HCT116 (cell line): ENCODE data around the gene KNDC1. TPM values are rescaled to one million over a fixed set of nuclear protein-coding genes. Genes with fewer than 3 reads are reported as not detected.

ENCODE experiments used
- ATAC-seq: fragments of 200-7000 bp; cut with Tn5 transposase; 2 replicates; pipeline ENCODE4 v1.9.1; 2020; ENCODE audit warnings: mild to moderate bottlenecking, moderate library complexity
- BruUV-seq: library from RNA; stranded (reverse); fragments of 400-500 nt; replicated peaks from 2 replicates; lab custom pipeline; 2021; lab: Mats Ljungman, UMichigan
- CTCF ChIA-PET: fragments of 300-600 bp; sonication (Branson Sonifier 250); formaldehyde crosslinking; loops from one replicate; lab custom pipeline; 2021; ENCODE audit warnings: antibody characterized with exemption; lab: Charles Lee
- POLR2A ChIA-PET: fragments of 300-600, 350-600 bp; sonication (Branson Sonifier 250); formaldehyde crosslinking; loops from one replicate; lab custom pipeline; 2021; ENCODE audit warnings: antibody characterized with exemption; lab: Charles Lee
- RAD21 ChIA-PET, 2 experiments: fragments of 300-600 bp; sonication (Branson Sonifier 250); formaldehyde crosslinking; loops; one replicate each; lab custom pipeline; 2023; ENCODE audit warnings: low total read pairs in 2 of 2; ENCODE audit not compliant: uncharacterized antibody in 2 of 2, unreplicated experiment in 2 of 2, low non-redundant PET in 1 of 2; lab: Charles Lee
- DNase-seq: peaks from one replicate; pipeline ENCODE4 v3.0.0-alpha.2; 2010; ENCODE audit warnings: low read depth, low spot score
- H2AFZ ChIP-seq: fragments of 200-600 bp; shearing (Covaris generic), sonication (generic); 2 replicates; pipeline ENCODE4 v1.6.1; 2017; ENCODE audit warnings: low read depth, mixed run types, mixed read lengths, antibody characterized with exemption, low read length; ENCODE audit not compliant: poor library complexity, severe bottlenecking
- H3K27ac ChIP-seq: 2 replicates; pipeline ENCODE4 v1.5.1; 2012; ENCODE audit warnings: low read depth, low read length
- H3K27me3 ChIP-seq: fragments of 200-600 bp; sonication (generic); 2 replicates; pipeline ENCODE4 v1.6.1; 2016; ENCODE audit warnings: mixed run types, low read length, mixed read lengths; ENCODE audit not compliant: insufficient read depth
- H3K36me3 ChIP-seq, 2 experiments: fragments of 200-500 bp in 1 of 2; fragments of 200-600 bp in 1 of 2; sonication (Bioruptor generic) in 1 of 2; sonication (generic) in 1 of 2; 2 replicates each; pipeline versions ENCODE4 v1.5.1 to v1.6.1; 2014 to 2016; ENCODE audit warnings: low read length in 2 of 2, inconsistent platforms in 1 of 2, mixed read lengths in 1 of 2, mixed run types in 1 of 2; ENCODE audit not compliant: insufficient read depth in 2 of 2, control insufficient read depth in 1 of 2
- H3K4me1 ChIP-seq, 2 experiments: fragments of 200-600 bp in 1 of 2; sonication (generic) in 1 of 2; 2 replicates each; pipeline versions ENCODE4 v1.5.1 to v1.6.1; 2012 to 2017; ENCODE audit warnings: low read length in 2 of 2, inconsistent platforms in 1 of 2, mild to moderate bottlenecking in 1 of 2, mixed read lengths in 1 of 2, mixed run types in 1 of 2, moderate library complexity in 1 of 2; ENCODE audit not compliant: insufficient read depth in 2 of 2, control insufficient read depth in 1 of 2
- H3K4me2 ChIP-seq: fragments of 200-600 bp; sonication (generic); 2 replicates; pipeline ENCODE4 v1.6.1; 2017; ENCODE audit warnings: mixed run types, low read length, mixed read lengths
- H3K4me3 ChIP-seq, 2 experiments: fragments of 200-600 bp in 1 of 2; sonication (generic) in 1 of 2; replicated peaks in 1 of 2; 2 replicates each; pipeline ENCODE4 v1.5.1; 2011 to 2016; ENCODE audit warnings: low read length in 2 of 2, control low read depth in 1 of 2, low read depth in 1 of 2, mild to moderate bottlenecking in 1 of 2, mixed read lengths in 1 of 2, mixed run types in 1 of 2
- H3K79me2 ChIP-seq: fragments of 200-600 bp; sonication (generic); 2 replicates; pipeline ENCODE4 v1.6.1; 2017; ENCODE audit warnings: mild to moderate bottlenecking, mixed run types, low read length, moderate library complexity, mixed read lengths; ENCODE audit not compliant: insufficient read depth
- H3K9ac ChIP-seq: fragments of 200-600 bp; sonication (generic); 2 replicates; pipeline ENCODE4 v1.6.1; 2016; ENCODE audit warnings: low read length, mixed read lengths
- H3K9me2 ChIP-seq: fragments of 200-600 bp; sonication (generic), shearing (Covaris generic); 2 replicates; pipeline ENCODE4 v1.6.1; 2017; ENCODE audit warnings: mixed run types, mild to moderate bottlenecking, moderate library complexity; ENCODE audit not compliant: insufficient read depth
- H3K9me3 ChIP-seq, 2 experiments: fragments of 200-500 bp in 1 of 2; fragments of 200-600 bp in 1 of 2; sonication (Bioruptor generic) in 1 of 2; sonication (generic) in 1 of 2; 2 replicates each; pipeline ENCODE4 v1.6.1; 2014 to 2017; ENCODE audit warnings: low read length in 2 of 2, mixed read lengths in 2 of 2, inconsistent platforms in 1 of 2, low read depth in 1 of 2, mild to moderate bottlenecking in 1 of 2, mixed run types in 1 of 2, moderate library complexity in 1 of 2; ENCODE audit not compliant: control insufficient read depth in 1 of 2, insufficient read depth in 1 of 2
- H4K20me1 ChIP-seq: fragments of 200-600 bp; sonication (generic), shearing (Covaris generic); 2 replicates; pipeline ENCODE4 v1.6.1; 2017; ENCODE audit warnings: mixed run types, mild to moderate bottlenecking, moderate library complexity; ENCODE audit not compliant: insufficient read depth
- EGR1 ChIP-seq: IDR thresholded peaks from 2 replicates; pipeline ENCODE4 v1.6.1; 2012; ENCODE audit warnings: low read depth
- ELF1 ChIP-seq: IDR thresholded peaks from 2 replicates; pipeline ENCODE4 v1.6.1; 2012; ENCODE audit warnings: low read depth, borderline replicate concordance
- EZH2phosphoT487 ChIP-seq: fragments of 200-600 bp; IDR thresholded peaks from 2 replicates; pipeline ENCODE4 v1.6.1; 2018; ENCODE audit warnings: antibody characterized with exemption, borderline replicate concordance
- FOSL1 ChIP-seq: IDR thresholded peaks from 2 replicates; pipeline ENCODE4 v1.6.1; 2012; ENCODE audit warnings: low read depth
- JUND ChIP-seq: IDR thresholded peaks from 2 replicates; pipeline ENCODE4 v1.6.1; 2012
- POLR2A ChIP-seq: IDR thresholded peaks from 2 replicates; pipeline ENCODE4 v1.7.0; 2011; ENCODE audit warnings: borderline replicate concordance; ENCODE audit not compliant: insufficient read depth, insufficient read length; ENCODE audit errors: extremely low read depth
- SIN3A ChIP-seq: IDR thresholded peaks from 2 replicates; pipeline ENCODE4 v1.6.1; 2012; ENCODE audit warnings: low read depth
- SP1 ChIP-seq: IDR thresholded peaks from 2 replicates; pipeline ENCODE4 v1.6.1; 2012; ENCODE audit warnings: low read depth
- SRF ChIP-seq: IDR thresholded peaks from 2 replicates; pipeline ENCODE4 v1.6.1; 2012; ENCODE audit warnings: low read depth
- TCF7L2 ChIP-seq: IDR thresholded peaks from 2 replicates; pipeline ENCODE4 v1.7.0; 2011; ENCODE audit warnings: borderline replicate concordance, inconsistent platforms; ENCODE audit not compliant: insufficient read depth, insufficient read length; ENCODE audit errors: extremely low read depth
- YY1 ChIP-seq: IDR thresholded peaks from 2 replicates; pipeline ENCODE4 v1.6.1; 2011; ENCODE audit warnings: low read length, low read depth, moderate library complexity, mild to moderate bottlenecking; ENCODE audit not compliant: insufficient replicate concordance; ENCODE audit errors: extremely low read depth
- ZFX ChIP-seq: fragments of 450-650 bp; IDR thresholded peaks from 2 replicates; pipeline ENCODE4 v1.6.1; 2017
- ZNF274 ChIP-seq: fragments of 200-500 bp; sonication (Bioruptor generic); IDR thresholded peaks from 2 replicates; pipeline ENCODE4 v1.6.1; 2014; ENCODE audit warnings: mild to moderate bottlenecking, low read depth, low read length, inconsistent platforms
- intact Hi-C: fragments of 100-400 bp; cut with micrococcal nuclease; formaldehyde crosslinking; loops from 2 replicates; pipeline ENCODE4 v1.10.0; 2022
- total RNA-seq: library from RNA; stranded (reverse); gene quantifications from one replicate; pipeline ENCODE4 v1.2.1, GENCODE V29; 2021; ENCODE audit not compliant: unreplicated experiment
- TF ChIP-seq, protein P1 (sequence below), 3 experiments: fragments of 200-600 bp in 1 of 3; sonication (generic) in 1 of 3; IDR thresholded peaks in 2 of 3; conservative IDR thresholded peaks in 1 of 3; 2 replicates each; pipeline ENCODE4 v1.5.1; 2012 to 2017; ENCODE audit warnings: low read depth in 2 of 3, low read length in 2 of 3, antibody characterized with exemption in 1 of 3, borderline replicate concordance in 1 of 3, control low read depth in 1 of 3, mild to moderate bottlenecking in 1 of 3, mixed read lengths in 1 of 3, mixed run types in 1 of 3, moderate library complexity in 1 of 3; ENCODE audit not compliant: insufficient read depth in 1 of 3
- TF ChIP-seq, protein P2 (sequence below): IDR thresholded peaks from 2 replicates; pipeline ENCODE4 v1.6.1; 2012; ENCODE audit warnings: low read depth
- TF ChIP-seq, protein P3 (sequence below): IDR thresholded peaks from 2 replicates; pipeline ENCODE4 v1.6.1; 2012
- TF ChIP-seq, protein P4 (sequence below): IDR thresholded peaks from 2 replicates; pipeline ENCODE4 v1.6.1; 2011; ENCODE audit warnings: mild to moderate bottlenecking, low read length, moderate library complexity; ENCODE audit not compliant: insufficient replicate concordance; ENCODE audit errors: extremely low read depth
- TF ChIP-seq, protein P5 (sequence below): IDR thresholded peaks from 2 replicates; pipeline ENCODE4 v1.6.1; 2012

Gene KNDC1
- total RNA-seq, 1 experiment from 2014 or later, result 3.6 TPM

DNA sequence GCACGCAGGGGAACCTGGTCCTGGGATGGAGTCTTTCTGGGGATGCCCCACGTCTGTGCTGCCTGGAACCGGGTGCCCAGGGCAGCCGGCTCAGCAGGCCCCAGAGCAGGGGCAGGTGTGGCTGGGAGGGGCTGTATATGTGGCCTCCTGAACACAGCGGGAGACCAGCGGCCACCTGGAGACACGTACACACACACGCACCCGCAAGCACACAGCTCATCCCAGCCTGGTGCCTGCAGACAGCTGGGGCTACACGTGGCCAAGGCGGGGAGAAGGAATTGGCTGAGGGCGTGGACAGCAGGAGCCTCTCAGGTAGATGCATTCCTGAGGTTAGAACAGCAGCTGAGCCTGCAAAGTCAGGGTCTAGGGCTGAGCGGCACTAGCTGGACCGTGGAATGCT lies 102.7 kb downstream of the KNDC1 start:
- H3K9me3 ChIP-seq, result no peaks in the 10 kb centered on the region
- no peaks in the 10 kb centered on the region for H3K36me3 ChIP-seq
- CTCF ChIA-PET, result no interaction called here
- H3K4me3 ChIP-seq, result no peak overlapping the region
- H3K79me2 ChIP-seq, result no peaks in the 10 kb centered on the region
- no peak overlapping the region for H3K4me2 ChIP-seq
- H4K20me1 ChIP-seq, result no peaks in the 10 kb centered on the region
- no peaks in the 10 kb centered on the region for H3K9me2 ChIP-seq
- peaks cover 33 to 45% of the 10 kb centered on the region in 2 experiments for H3K4me1 ChIP-seq
- intact Hi-C loops, result no loop called here
- no peak overlapping the region for H2AFZ ChIP-seq
- no peaks in the 10 kb centered on the region for H3K27me3 ChIP-seq
- H3K9ac ChIP-seq, result no peak overlapping the region
- DNase-seq (no peak), ATAC-seq (no peak)
- BruUV-seq, result no TSS peak
- RAD21 ChIA-PET, result no interaction called here
- POLR2A ChIA-PET, result no interaction called here
- TF ChIP-seq FOSL1 (no peak), SIN3A (no peak), JUND (no peak), TCF7L2 (no peak), YY1 (no peak), ZNF274 (no peak), POLR2A (no peak), SRF (no peak), EGR1 (no peak), ELF1 (no peak), ZFX (no peak), EZH2phosphoT487 (no peak), SP1 (no peak)
- TF ChIP-seq, protein P1, sequence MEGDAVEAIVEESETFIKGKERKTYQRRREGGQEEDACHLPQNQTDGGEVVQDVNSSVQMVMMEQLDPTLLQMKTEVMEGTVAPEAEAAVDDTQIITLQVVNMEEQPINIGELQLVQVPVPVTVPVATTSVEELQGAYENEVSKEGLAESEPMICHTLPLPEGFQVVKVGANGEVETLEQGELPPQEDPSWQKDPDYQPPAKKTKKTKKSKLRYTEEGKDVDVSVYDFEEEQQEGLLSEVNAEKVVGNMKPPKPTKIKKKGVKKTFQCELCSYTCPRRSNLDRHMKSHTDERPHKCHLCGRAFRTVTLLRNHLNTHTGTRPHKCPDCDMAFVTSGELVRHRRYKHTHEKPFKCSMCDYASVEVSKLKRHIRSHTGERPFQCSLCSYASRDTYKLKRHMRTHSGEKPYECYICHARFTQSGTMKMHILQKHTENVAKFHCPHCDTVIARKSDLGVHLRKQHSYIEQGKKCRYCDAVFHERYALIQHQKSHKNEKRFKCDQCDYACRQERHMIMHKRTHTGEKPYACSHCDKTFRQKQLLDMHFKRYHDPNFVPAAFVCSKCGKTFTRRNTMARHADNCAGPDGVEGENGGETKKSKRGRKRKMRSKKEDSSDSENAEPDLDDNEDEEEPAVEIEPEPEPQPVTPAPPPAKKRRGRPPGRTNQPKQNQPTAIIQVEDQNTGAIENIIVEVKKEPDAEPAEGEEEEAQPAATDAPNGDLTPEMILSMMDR (IDR thresholded peaks at IDR 0.05 in 2 of 3, conservative IDR thresholded peaks at IDR 0.05 in 1 of 3; ENCODE audit: borderline replicate concordance in 1 of 3, insufficient read depth in 1 of 3, low read depth in 2 of 3, low read length in 2 of 3), result no peak
- TF ChIP-seq, protein P2, sequence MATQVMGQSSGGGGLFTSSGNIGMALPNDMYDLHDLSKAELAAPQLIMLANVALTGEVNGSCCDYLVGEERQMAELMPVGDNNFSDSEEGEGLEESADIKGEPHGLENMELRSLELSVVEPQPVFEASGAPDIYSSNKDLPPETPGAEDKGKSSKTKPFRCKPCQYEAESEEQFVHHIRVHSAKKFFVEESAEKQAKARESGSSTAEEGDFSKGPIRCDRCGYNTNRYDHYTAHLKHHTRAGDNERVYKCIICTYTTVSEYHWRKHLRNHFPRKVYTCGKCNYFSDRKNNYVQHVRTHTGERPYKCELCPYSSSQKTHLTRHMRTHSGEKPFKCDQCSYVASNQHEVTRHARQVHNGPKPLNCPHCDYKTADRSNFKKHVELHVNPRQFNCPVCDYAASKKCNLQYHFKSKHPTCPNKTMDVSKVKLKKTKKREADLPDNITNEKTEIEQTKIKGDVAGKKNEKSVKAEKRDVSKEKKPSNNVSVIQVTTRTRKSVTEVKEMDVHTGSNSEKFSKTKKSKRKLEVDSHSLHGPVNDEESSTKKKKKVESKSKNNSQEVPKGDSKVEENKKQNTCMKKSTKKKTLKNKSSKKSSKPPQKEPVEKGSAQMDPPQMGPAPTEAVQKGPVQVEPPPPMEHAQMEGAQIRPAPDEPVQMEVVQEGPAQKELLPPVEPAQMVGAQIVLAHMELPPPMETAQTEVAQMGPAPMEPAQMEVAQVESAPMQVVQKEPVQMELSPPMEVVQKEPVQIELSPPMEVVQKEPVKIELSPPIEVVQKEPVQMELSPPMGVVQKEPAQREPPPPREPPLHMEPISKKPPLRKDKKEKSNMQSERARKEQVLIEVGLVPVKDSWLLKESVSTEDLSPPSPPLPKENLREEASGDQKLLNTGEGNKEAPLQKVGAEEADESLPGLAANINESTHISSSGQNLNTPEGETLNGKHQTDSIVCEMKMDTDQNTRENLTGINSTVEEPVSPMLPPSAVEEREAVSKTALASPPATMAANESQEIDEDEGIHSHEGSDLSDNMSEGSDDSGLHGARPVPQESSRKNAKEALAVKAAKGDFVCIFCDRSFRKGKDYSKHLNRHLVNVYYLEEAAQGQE, result no peak
- TF ChIP-seq, protein P3, sequence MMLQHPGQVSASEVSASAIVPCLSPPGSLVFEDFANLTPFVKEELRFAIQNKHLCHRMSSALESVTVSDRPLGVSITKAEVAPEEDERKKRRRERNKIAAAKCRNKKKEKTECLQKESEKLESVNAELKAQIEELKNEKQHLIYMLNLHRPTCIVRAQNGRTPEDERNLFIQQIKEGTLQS, result no peak
- TF ChIP-seq, protein P4, sequence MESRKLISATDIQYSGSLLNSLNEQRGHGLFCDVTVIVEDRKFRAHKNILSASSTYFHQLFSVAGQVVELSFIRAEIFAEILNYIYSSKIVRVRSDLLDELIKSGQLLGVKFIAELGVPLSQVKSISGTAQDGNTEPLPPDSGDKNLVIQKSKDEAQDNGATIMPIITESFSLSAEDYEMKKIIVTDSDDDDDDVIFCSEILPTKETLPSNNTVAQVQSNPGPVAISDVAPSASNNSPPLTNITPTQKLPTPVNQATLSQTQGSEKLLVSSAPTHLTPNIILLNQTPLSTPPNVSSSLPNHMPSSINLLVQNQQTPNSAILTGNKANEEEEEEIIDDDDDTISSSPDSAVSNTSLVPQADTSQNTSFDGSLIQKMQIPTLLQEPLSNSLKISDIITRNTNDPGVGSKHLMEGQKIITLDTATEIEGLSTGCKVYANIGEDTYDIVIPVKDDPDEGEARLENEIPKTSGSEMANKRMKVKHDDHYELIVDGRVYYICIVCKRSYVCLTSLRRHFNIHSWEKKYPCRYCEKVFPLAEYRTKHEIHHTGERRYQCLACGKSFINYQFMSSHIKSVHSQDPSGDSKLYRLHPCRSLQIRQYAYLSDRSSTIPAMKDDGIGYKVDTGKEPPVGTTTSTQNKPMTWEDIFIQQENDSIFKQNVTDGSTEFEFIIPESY, result no peak
- TF ChIP-seq, protein P5, sequence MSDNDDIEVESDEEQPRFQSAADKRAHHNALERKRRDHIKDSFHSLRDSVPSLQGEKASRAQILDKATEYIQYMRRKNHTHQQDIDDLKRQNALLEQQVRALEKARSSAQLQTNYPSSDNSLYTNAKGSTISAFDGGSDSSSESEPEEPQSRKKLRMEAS, result no peak
- no peak overlapping the region for H3K27ac ChIP-seq
